Gastroesophageal sphincter (tissue), 4 donors: ENCODE data around the gene TFEB. TPM values are rescaled to one million over a fixed set of nuclear protein-coding genes. Genes with fewer than 3 reads are reported as not detected.

Source experiments
- ATAC-seq: fragments of 150-250 bp; one replicate; pipeline ENCODE4 v1.9.1; 2016; ENCODE audit warnings: mild to moderate bottlenecking, moderate library complexity
- H3K27ac ChIP-seq, 4 donors: fragments of 200-600 bp; sonication (generic) in 3 of 4; 1 replicate in 3 of 4; 2 replicates in 1 of 4; pipeline ENCODE4 v1.5.1; 2016 to 2019
- H3K27me3 ChIP-seq: fragments of 200-600 bp; sonication (generic); one replicate; pipeline ENCODE4 v1.5.1; 2019
- H3K36me3 ChIP-seq, 2 donors: fragments of 200-600 bp; sonication (generic); one replicate each; pipeline ENCODE4 v1.5.1; 2019; ENCODE audit warnings: control low read depth in 1 of 2
- H3K4me1 ChIP-seq, 3 donors: fragments of 200-600 bp; sonication (generic); 1 replicate in 2 of 3; 2 replicates in 1 of 3; pipeline ENCODE4 v1.5.1; 2016 to 2019; ENCODE audit warnings: control low read depth in 2 of 3
- H3K4me3 ChIP-seq, 2 donors: fragments of 200-600 bp; sonication (generic); one replicate each; pipeline ENCODE4 v1.5.1; 2019; ENCODE audit warnings: mild to moderate bottlenecking in 1 of 2, moderate library complexity in 1 of 2
- H3K9me3 ChIP-seq, 3 donors: fragments of 200-600 bp; sonication (generic); one replicate each; pipeline ENCODE4 v1.5.1; 2017 to 2019; ENCODE audit warnings: control low read depth in 2 of 3
- EP300 ChIP-seq: sonication (generic); formaldehyde crosslinking; IDR thresholded peaks from one replicate; pipeline ENCODE4 v1.6.1; 2017; ENCODE audit warnings: antibody characterized with exemption, mild to moderate bottlenecking
- POLR2A ChIP-seq, 2 donors: fragments of 450-650 bp; IDR thresholded peaks; one replicate each; pipeline ENCODE4 v1.6.1; 2017; ENCODE audit warnings: antibody characterized with exemption in 2 of 2, mild to moderate bottlenecking in 2 of 2, moderate library complexity in 1 of 2
- POLR2AphosphoS5 ChIP-seq: sonication (generic); formaldehyde crosslinking; IDR thresholded peaks from one replicate; pipeline ENCODE4 v1.6.1; 2017; ENCODE audit warnings: antibody characterized with exemption
- WGBS, 2 donors: methylation state at CpG; one replicate each; pipeline ENCODE4 v1.1.5; 2018; ENCODE audit warnings: low coverage in 1 of 2; 5-methylcytosine and 5-hydroxymethylcytosine counted together
- total RNA-seq, 4 donors: library from RNA; depleted of rRNA; stranded (reverse); fragments of >200 nt; gene quantifications; one replicate each; pipeline ENCODE4 v1.1.0, GENCODE V29; 2016
- TF ChIP-seq, protein P1 (sequence below), 4 experiments: fragments of 200-600 bp in 2 of 4; fragments of 450-650 bp in 2 of 4; sonication (generic) in 1 of 4; IDR thresholded peaks; one replicate each; pipeline ENCODE4 v1.5.1; 2017 to 2019; ENCODE audit warnings: antibody characterized with exemption in 4 of 4, mild to moderate bottlenecking in 2 of 4, moderate library complexity in 2 of 4

The TFEB gene
- total RNA-seq, 4 donors from 2014 or later, result 16.6 to 42.8 (median 26.1) TPM

- no peak overlapping the region for H3K27ac ChIP-seq
- no peak overlapping the region for H3K4me3 ChIP-seq
- no peak for TF ChIP-seq POLR2A (IDR thresholded peaks at IDR 0.05)
- TF ChIP-seq, protein P1, sequence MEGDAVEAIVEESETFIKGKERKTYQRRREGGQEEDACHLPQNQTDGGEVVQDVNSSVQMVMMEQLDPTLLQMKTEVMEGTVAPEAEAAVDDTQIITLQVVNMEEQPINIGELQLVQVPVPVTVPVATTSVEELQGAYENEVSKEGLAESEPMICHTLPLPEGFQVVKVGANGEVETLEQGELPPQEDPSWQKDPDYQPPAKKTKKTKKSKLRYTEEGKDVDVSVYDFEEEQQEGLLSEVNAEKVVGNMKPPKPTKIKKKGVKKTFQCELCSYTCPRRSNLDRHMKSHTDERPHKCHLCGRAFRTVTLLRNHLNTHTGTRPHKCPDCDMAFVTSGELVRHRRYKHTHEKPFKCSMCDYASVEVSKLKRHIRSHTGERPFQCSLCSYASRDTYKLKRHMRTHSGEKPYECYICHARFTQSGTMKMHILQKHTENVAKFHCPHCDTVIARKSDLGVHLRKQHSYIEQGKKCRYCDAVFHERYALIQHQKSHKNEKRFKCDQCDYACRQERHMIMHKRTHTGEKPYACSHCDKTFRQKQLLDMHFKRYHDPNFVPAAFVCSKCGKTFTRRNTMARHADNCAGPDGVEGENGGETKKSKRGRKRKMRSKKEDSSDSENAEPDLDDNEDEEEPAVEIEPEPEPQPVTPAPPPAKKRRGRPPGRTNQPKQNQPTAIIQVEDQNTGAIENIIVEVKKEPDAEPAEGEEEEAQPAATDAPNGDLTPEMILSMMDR (IDR thresholded peaks at IDR 0.05), result no peak
- TF ChIP-seq POLR2AphosphoS5, result no peak
- no peak for TF ChIP-seq EP300
- H3K9me3 ChIP-seq, result no peaks in the 10 kb centered on the region
- 93 to 100% methylated on average over 2 of the region's 2 CpGs for WGBS, 2 donors
- no peak for ATAC-seq
- H3K27me3 ChIP-seq, result peaks cover 3% of the 10 kb centered on the region
- no peaks in the 10 kb centered on the region for H3K4me1 ChIP-seq
- H3K36me3 ChIP-seq, result no peaks in the 10 kb centered on the region
Measured at GRCh38 chr6:41668968-41669367, 66.4 kb downstream of the TFEB start.

GRCh38 chr6:41667195-41667594 lies 68.2 kb downstream of the TFEB start:
- Histone ChIP-seq H3K27me3 (peaks cover 5% of the 10 kb centered on the region), H3K4me3 (no peak overlapping the region), H3K9me3 (no peaks in the 10 kb centered on the region), H3K27ac (no peak overlapping the region), H3K36me3 (no peaks in the 10 kb centered on the region), H3K4me1 (no peaks in the 10 kb centered on the region)
- TF ChIP-seq, protein P1 (IDR thresholded peaks at IDR 0.05), result no peak
- no peak for TF ChIP-seq POLR2AphosphoS5
- no peak for TF ChIP-seq EP300
- no peak for TF ChIP-seq POLR2A (IDR thresholded peaks at IDR 0.05)
- ATAC-seq, result no peak
- WGBS, 2 donors, result 100% methylated on average over 1 of the region's 1 CpG

- Histone ChIP-seq H3K27me3 (peaks cover 22% of the 10 kb centered on the region), H3K9me3 (no peaks in the 10 kb centered on the region), H3K4me1 (no peaks in the 10 kb centered on the region), H3K36me3 (no peaks in the 10 kb centered on the region), H3K4me3 (no peak overlapping the region), H3K27ac (no peak overlapping the region)
- 85 to 100% methylated on average over 1 to 2 of the region's 5 CpGs for WGBS, 2 donors
- TF ChIP-seq, protein P1 (IDR thresholded peaks at IDR 0.05), result no peak
- TF ChIP-seq POLR2AphosphoS5, result no peak
- ATAC-seq, result no peak
Measured at GRCh38 chr6:41664271-41664670, 71.1 kb downstream of the TFEB start.

DNA sequence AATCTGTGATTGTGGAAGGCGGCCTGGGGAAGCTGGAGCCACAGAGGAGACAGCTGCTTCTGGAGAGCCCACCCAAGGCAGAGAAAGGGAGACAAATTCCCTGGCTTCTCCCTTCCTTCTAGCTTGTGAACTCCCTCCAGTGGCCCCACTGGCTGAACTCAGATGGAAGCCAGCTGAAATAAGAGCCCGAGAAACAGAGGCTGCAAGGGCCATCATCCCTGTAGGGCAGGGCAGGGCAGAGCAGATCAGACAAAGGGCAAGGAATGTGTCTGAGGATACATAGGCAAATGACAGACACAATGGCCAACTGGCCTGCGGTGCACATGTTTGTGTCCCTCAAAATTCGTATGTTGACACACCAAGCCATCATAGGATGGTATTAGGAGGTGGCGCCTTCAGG lies 71.8 kb downstream of the TFEB start:
- ATAC-seq, result no peak
- no peaks in the 10 kb centered on the region for H3K36me3 ChIP-seq

DNA sequence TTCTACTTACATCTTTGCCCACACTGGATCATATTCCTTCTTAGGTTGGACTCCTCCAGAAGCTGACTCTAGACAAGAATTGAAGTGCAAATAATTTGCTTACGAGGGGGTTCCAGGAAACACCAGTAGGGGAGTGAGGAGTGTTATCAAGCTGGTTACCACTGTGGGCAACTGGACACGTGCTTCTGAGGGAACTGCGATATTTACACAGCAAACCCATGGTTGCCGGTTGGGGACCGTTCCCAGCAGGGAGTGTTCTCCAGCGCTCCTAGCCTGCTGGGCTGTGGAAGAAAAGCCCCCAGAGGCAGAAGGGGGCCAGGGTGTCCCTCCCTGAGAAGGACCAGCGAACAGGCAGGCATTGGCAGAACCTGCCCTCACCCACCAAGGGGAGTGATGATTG lies 75.5 kb downstream of the TFEB start:
- Histone ChIP-seq H3K4me3 (no peak overlapping the region), H3K27me3 (peaks cover 51% of the 10 kb centered on the region), H3K9me3 (no peaks in the 10 kb centered on the region), H3K36me3 (no peaks in the 10 kb centered on the region), H3K27ac (no peak overlapping the region), H3K4me1 (peaks cover 0 to 5% (median 0%) of the 10 kb centered on the region in 3 donors)
- ATAC-seq, result no peak
- WGBS, 2 donors, result 74% methylated on average over 3 of the region's 7 CpGs; no CpG with 5 or more reads in 1 of the 2 donors
- TF ChIP-seq, protein P1 (IDR thresholded peaks at IDR 0.05), result no peak
- TF ChIP-seq POLR2A (IDR thresholded peaks at IDR 0.05) (no peak), POLR2AphosphoS5 (no peak), EP300 (no peak)

More for the DNA sequence above, 71.8 kb downstream of the TFEB start:
- 75 to 90% methylated on average over 4 to 5 of the region's 5 CpGs for WGBS, 2 donors
- Histone ChIP-seq H3K4me3 (no peak overlapping the region), H3K4me1 (no peaks in the 10 kb centered on the region), H3K27me3 (peaks cover 29% of the 10 kb centered on the region), H3K27ac (no peak overlapping the region), H3K9me3 (no peaks in the 10 kb centered on the region)
- TF ChIP-seq POLR2AphosphoS5, result no peak
- no peak for TF ChIP-seq POLR2A (IDR thresholded peaks at IDR 0.05)
- TF ChIP-seq, protein P1 (IDR thresholded peaks at IDR 0.05), result no peak
- TF ChIP-seq EP300, result no peak
